ENCODE data around the gene IKZF4.

- TF ChIP-seq CTCF (conservative IDR thresholded peaks at IDR 0.05 in 1 of 2, IDR thresholded peaks at IDR 0.05 in 1 of 2; ENCODE audit: low read depth in 1 of 2, low read length in 2 of 2) (no peak), EZH2 (IDR thresholded peaks at IDR 0.05; ENCODE audit: low read length, missing control alignments) (no peak)
Measured at GRCh38 chr12:56013482-56013881, 7.4 kb upstream of the IKZF4 start.
